Germinal center (tissue), 1 donor: ENCODE data around the gene USO1.
"Not testable (repeated sequence)": the region's sequence is repeated elsewhere in the genome, so short reads cannot be mapped to it uniquely, and the experiment has no call there.

Experiments used
- DNase-seq: peaks from one replicate; pipeline ENCODE4 v3.0.0; 2012; ENCODE audit warnings: mixed read lengths, low spot score

Gene USO1

GRCh38 chr4:75724066-75724866 is at the start of gene USO1:
Gene USO1, plus strand, starts transcription at chr4:75724577. Its CDS starts 243 bp downstream, at chr4:75724820.
- peak; percentile 95 for DNase-seq

GRCh38 chr4:75675004-75675531 is 49.3 kb upstream of the USO1 start:
- no peak for DNase-seq

GRCh38 chr4:75678473-75678872 is 45.9 kb upstream of the USO1 start:
- DNase-seq, result no peak

GRCh38 chr4:75678965-75679364 is 45.4 kb upstream of the USO1 start:
- no peak for DNase-seq

GRCh38 chr4:75679876-75680575 is 44.4 kb upstream of the USO1 start:
- DNase-seq, result no peak

GRCh38 chr4:75683482-75684155 is 40.8 kb upstream of the USO1 start:
- DNase-seq, result no peak

- DNase-seq, result no peak
Observed at GRCh38 chr4:75685546-75686189, 38.7 kb upstream of the USO1 start.

- no peak for DNase-seq
Observed at GRCh38 chr4:75686346-75686745, 38.0 kb upstream of the USO1 start.

- not testable (repeated sequence) for DNase-seq
Observed at GRCh38 chr4:75687125-75687524, 37.3 kb upstream of the USO1 start.

- not testable (repeated sequence) for DNase-seq
Observed at GRCh38 chr4:75692066-75692465, 32.3 kb upstream of the USO1 start.

- DNase-seq, result no peak
Observed at GRCh38 chr4:75696071-75696470, 28.3 kb upstream of the USO1 start.

- DNase-seq, result no peak
Observed at GRCh38 chr4:75696581-75696980, 27.8 kb upstream of the USO1 start.

GRCh38 chr4:75698162-75698962 is 26.0 kb upstream of the USO1 start:
- DNase-seq, result peak; percentile 55

GRCh38 chr4:75698963-75699228 is 25.5 kb upstream of the USO1 start:
- DNase-seq, result no peak

GRCh38 chr4:75699299-75699698 is 25.1 kb upstream of the USO1 start:
- DNase-seq, result no peak

- no peak for DNase-seq
Observed at GRCh38 chr4:75702919-75703411, 21.4 kb upstream of the USO1 start.

- no peak for DNase-seq
Observed at GRCh38 chr4:75705198-75705977, 19.0 kb upstream of the USO1 start.

- DNase-seq, result no peak
Observed at GRCh38 chr4:75708218-75708691, 16.1 kb upstream of the USO1 start.

GRCh38 chr4:75710246-75710645 is 14.1 kb upstream of the USO1 start:
- DNase-seq, result no peak

- no peak for DNase-seq
Observed at GRCh38 chr4:75714011-75714410, 10.4 kb upstream of the USO1 start.
